Measurements from ENCODE around the gene NME7.
"Not testable (repeated sequence)": the region's sequence is repeated elsewhere in the genome, so short reads cannot be mapped to it uniquely, and the experiment has no call there.

Gene NME7

DNA sequence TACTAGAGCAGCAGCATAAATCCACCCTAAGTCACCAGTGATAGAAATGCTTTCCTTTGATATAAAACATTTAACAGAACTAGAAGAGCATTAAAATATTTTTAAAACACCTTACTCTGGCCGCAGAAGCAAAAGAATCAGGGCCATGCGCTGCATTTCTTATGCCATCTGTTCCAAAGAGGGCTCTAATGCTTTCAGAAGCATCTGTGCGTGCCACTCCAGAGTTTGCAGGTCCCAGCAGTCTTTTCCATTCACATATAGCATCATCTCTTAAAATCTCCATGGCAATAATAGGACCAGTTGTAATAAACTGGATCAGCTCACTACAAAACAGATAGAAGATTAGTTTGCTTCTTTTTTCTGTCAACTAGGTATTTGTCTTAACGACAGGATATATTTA lies 69.2 kb downstream of the NME7 start:
- DNase-seq: no peak

- DNase-seq: no peak
Observed at GRCh38 chr1:169295846-169296245, 71.8 kb downstream of the NME7 start.

- no peak for DNase-seq
Observed at GRCh38 chr1:169295425-169295824, 72.2 kb downstream of the NME7 start.

DNA sequence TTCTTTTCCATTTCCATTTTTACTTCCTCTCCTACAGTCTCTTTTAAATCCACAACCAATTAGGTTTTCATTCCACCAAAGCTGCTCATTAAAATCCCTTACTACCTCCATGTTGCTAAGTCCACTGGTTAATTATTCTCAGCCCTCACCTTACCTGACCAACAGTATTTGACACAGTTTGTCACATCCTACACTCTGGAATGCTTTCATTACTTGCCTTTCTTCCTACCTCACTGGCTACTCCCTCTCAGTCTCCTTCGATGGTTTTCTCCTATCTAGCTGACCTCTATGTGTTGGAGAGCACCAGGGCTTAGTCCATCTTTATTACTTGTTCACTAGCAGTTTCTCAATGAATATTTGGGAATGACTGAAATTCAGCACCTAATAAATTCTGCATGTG lies 78.6 kb downstream of the NME7 start:
- no peak for DNase-seq

- no peak for DNase-seq
Observed at GRCh38 chr1:169288011-169288414, 79.6 kb downstream of the NME7 start.

GRCh38 chr1:169287280-169287679 lies 80.3 kb downstream of the NME7 start:
- no peak for DNase-seq

DNA sequence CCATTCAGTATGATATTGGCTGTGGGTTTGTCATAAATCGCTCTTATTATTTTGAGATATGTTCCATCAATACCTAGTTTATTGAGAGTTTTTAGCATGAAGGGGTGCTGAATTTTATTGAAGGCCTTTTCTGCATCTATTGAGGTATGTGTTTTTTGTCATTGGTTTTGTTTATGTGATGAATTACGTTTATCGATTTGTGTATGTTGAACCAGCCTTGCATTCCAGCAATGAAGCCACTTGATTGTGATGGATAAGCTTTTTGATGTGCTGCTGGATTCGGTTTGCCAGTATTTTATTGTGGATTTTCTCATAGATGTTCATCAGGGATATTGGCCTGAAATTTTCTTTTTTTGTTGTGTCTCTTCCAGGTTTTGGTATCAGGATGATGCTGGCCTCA lies 86.0 kb downstream of the NME7 start:
- not testable (repeated sequence) for DNase-seq

GRCh38 chr1:169271098-169271497 lies 96.5 kb downstream of the NME7 start:
- no peak for DNase-seq

DNA sequence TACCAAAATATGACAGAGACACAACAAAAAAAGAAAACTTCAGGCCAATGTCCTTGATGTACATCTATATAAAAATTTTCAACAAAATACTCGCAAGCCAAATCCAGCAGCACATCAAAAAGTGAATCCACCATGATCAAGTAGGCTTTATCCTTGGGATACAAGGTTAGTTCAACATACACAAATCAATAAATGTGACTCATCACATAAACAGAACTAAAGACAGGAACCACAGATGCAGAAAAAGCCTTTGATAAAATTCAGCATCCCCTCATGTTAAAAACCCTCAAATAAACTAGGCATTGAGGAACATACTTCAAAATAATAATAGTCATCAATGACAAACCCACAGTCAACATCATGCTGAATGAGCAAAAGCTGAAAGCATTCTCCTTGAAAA lies 101.5 kb downstream of the NME7 start:
- DNase-seq: no peak

- DNase-seq: no peak
Observed at GRCh38 chr1:169263059-169263458, 104.5 kb downstream of the NME7 start.

DNA sequence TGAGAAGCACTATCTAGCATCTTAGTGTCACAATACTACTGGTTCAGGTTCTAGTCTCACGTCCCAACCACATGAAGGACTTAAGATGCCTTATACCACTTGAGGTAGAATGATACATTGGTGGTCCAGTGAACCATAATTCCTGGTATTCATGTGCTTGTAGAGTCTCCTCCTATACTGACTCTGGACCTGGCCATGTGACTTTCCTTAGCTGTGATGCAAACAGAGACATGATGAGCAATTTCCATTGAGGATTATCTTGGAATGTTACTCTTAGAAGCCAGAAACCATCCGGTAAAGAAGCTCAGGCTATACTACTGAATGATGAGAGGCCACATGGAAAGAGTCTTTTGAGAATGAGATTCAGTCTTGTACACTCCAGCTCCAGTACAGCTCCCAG lies 105.7 kb downstream of the NME7 start:
- no peak for DNase-seq

GRCh38 chr1:169260478-169261151 lies 107.0 kb downstream of the NME7 start:
- no peak for DNase-seq

DNA sequence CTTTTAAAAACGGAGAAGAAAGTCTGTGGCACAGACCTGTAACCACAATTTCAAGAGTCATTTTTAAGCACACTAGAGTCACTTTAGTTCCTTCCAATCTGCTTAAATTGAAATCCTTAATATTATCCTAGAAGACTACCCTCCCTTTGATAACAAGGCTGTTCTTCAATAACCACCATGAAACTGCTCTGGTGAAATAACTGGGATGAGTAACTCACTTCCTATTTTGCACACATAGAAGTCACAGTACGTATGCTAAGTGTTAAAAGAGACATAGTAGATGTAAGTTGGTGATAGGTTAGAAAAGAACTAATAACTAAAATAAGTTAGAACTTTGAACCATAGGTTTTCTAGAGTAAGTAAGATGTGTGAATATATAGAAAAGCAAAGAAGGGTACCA lies 107.8 kb downstream of the NME7 start:
- no peak for DNase-seq

- no peak for DNase-seq
Observed at GRCh38 chr1:169250795-169251194, 116.8 kb downstream of the NME7 start.

GRCh38 chr1:169250022-169250421 lies 117.6 kb downstream of the NME7 start:
- DNase-seq: no peak

GRCh38 chr1:169249611-169250010 lies 118.0 kb downstream of the NME7 start:
- DNase-seq: no peak

DNA sequence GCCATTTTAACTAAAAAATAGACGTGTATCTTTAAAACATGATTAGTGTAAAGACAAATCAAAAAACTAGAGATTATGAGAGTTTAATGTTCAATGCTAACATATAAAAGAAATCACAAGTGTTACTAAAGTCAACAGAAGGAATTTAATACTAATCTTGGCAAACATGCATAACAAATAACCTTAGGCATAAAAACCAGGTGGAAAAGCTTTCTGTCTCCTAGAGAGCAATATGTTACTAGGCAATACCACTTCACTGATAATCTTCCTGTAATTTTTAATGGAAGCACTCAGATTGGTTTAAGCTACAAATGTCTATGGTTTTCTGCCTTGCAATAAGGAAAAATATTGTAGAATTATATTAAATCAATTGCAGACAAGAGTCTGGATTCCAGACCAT lies 121.9 kb downstream of the NME7 start:
- DNase-seq: no peak

DNA sequence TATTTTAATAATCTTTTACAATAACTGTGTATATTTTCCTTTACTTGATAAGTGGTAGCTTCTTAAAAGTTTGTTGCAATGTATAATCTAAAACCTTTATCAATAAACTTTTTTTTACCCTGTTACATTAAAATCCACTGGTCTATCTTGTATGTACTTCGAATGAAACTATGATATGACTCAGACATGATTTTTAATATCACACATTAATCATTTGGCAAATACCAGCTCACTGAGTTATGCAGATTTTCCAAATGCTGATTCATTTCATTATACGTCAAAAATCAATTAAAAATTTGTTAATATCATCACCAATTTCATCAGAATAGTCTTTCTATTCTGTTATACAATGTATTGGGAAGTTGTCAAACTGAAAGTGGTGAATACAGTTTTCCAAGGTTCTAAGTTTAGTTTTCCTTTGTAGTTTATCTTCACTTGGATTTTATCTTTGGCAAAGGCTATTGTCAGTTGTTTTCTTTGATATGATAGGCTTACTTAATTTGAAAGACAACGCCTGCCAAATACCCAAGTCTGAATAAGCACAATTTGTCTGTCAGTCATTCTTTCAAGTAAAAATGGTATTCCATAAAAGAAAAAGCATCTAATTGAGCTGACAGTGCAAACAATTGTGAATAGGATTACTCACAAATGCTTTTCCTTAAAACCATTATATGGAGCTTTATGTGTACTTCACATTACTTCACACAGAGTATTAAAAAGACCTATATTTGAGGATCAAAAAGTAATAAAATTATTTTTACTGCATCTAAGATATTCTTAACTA lies 127.0 kb downstream of the NME7 start:
- no peak for DNase-seq

DNA sequence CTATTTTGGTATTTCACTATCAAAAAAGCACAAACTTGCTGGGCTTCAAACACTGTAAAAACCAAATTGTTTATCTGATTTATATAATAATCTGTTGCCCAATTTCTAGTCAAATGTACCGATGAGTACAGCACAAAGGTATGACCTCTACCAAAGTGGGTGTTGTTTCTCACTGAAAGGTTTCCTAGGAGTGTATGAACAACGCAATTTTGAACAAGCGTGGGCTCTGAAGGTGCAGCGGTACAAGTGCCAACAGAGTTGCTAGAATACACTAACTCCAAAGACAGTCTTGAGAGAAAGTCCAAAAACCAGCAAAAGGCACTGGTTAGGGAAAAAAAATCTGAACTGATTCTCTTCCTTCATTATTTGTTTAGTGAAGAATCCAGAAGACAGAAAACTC lies 130.7 kb downstream of the NME7 start:
- no peak for DNase-seq

- no peak for DNase-seq
Observed at GRCh38 chr1:169236143-169236542, 131.5 kb downstream of the NME7 start.

GRCh38 chr1:169235568-169235967 lies 132.0 kb downstream of the NME7 start:
- DNase-seq: no peak

DNA sequence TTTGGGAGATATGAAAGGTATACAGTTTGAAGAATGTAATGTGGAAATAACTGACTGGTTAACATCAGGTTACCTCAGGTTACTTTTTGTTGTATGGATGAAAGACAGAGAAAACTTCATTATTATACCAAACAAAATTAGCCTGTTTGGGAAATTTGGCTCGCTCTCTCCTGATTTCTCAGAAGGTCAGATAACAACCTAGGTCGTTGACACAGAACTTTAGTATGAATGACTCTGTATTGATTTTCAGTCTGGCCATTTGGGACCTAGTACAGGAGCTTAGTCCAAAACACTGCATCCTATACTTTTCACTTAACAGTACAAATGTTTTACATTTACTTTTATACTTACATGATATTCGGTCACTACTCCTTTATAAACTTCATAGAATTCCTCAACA lies 132.8 kb downstream of the NME7 start:
- no peak for DNase-seq

- DNase-seq: no peak
Observed at GRCh38 chr1:169217636-169218035, 150.0 kb downstream of the NME7 start.

DNA sequence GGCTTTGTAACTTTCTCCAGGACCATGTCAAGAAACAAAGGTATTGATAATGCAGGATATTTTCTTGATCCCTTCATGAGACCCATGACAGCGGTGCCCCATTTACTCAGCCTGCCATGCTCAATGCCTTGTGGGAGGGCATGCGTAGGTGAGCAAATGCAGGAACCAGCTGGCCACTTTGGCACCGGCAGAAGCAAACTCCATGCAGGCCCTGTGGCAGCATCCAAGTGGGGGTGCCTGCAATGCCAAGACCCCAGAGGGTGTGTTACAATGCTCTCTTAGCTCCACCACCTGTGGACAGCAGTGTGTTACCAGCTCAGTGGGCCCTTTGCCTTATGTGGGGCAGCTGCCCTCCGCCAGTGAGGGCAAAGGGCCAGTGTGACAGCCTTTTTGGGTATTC lies 153.0 kb downstream of the NME7 start:
- no peak for DNase-seq

DNA sequence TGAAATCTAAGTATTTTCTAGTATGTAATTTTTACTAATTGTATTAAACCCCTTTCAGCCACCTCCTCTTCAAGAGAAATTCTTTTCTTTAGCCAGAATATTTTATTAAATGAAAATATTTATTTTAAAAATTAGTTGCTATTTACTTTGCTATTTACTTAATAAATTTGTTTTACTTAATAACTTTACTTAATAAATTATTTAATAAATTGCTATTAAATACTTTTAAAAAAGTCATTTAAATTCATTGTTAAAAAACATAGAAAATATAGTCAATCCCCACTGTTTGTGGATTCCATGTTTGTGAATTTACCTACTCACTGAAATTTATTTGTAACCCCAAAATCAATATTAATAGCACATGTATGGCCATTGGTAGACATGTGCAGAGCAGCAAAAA lies 155.5 kb downstream of the NME7 start:
- no peak for DNase-seq
